GM21786 (cell line): ENCODE results near the gene PTPRO.
A peak's percentile ranks its signal among the peaks of the same experiment; 100 is the strongest.
"Not testable (repeated sequence)": the region's sequence is repeated elsewhere in the genome, so short reads cannot be mapped to it uniquely, and the experiment has no call there.

ENCODE experiments used
- ATAC-seq: cut with Tn5 transposase; IDR thresholded peaks from one replicate; pipeline ENCODE4 v1.9.1; 2021; ENCODE audit not compliant: unreplicated experiment

The PTPRO gene

DNA sequence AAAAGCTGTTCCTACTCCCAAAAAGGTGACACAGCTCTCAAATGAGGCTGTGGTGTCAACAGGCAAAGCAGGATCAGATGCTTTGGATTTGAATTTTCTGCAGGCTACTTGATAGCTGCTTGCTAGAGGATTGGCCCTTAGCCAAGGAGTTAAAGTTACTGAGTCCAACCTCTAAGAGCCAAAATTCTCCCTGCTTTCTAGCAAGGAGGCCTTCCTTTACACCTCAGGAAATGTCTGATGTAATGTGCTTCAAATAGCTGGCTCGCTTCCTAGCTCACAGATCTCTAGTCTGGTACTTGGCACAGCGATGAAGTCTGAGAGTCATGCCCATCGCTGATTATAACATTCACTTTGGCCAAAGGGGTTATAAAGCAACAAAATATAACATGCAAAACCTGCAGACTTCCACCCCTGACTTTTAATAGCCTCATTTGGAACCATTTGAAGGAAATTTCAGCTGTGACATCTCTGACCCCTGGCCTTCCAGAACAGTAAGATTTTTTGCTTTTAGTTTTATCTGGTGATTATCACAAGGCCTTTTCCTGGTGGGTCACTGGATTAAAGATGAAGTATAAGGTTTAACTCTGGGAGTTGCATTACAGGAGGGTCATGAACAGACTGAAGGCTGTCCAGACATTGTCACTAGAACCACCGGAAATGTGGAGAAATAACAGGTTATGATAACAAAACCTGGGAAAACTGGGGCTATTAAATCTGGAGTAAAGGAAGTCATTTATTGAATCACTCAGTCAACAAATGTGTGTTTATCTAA, 277.1 kb downstream of the PTPRO start:
- ATAC-seq, result no peak

DNA sequence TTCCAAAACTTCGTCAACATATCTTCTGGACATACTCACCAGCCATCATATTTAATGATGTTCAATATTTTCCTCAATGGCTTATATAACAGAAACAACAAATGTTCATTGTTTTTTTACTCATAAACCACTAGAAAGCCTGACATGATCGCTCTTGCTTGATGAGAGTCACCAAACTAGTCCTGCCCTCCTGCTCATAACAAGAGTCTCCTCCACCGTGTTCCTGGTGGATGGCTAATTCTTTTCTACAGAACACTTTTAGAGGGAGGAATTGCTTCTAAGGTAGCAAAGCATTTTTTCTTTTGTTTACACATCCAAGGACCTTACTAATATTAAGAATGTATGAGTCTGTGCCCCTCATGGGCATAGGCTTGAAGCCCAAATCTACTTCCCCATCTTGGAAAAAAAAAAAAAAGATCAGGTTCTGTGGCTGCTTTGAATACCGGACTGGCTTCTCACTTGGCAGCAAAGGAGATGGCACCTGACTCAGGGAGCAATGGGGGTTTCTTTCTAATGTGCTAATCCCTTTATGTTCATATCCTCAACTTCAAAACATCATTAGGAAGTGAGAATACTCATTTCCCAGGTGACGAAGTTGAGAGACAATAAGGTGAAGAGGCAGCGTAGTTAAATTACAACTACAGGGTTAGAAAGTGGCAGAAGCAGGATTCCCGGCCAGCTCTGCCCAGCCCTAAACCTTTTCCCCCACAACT, 278.1 kb downstream of the PTPRO start:
- ATAC-seq, result no peak

DNA sequence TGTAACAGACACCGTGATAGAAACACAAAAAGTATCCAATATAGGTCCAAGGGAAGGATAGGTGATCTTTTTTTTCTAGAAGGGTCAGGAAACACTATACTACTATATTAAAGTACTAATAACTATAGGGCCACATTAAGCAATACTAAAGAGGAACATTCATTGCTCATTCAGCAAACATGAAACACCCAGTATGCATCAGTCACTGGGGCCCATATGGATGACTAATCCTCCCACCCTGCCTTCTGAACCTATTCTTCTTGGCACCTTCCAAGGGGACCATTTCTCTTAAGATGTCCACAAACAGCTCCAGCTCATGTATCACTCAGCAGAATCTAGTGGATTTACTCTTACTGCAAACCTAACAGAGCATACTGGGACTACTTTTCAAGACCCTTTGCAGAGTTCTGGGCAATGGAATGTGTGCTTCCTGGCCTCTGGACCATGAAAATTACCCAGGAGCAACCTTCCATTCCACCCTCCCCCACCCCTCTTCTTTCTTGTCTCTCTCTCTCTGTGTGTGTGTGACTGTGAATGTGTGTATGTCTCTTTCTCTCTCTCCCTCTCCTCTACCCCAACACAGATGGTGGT, 279.0 kb downstream of the PTPRO start:
- no peak for ATAC-seq

DNA sequence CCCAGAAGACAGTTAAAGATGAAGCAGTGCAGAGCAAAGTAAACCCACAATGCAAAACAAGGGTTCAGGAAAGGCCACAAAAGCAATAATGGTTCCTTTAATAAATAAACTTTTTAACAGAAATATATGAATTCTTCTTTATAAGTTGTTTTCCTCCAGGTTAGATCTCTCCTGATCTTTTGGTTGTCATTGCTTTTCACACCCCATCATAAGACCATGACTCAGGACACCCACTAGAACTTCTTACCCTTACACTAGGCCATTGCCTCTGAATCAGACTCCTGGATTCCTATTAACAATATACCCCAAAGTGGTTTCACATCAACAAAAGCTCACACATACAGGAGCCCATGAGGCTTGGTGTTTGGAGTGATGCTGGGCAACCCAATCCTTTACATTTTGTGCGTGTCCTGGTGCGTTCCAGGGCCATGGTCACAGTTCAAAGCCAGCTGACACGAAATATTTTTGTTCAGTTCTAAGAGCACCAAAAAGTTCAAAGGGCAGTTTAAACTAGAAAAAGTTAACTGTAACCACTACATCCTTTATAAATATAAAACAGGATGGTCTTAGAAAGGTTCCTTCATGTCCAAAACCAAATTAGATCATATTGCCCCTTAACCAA, 279.9 kb downstream of the PTPRO start:
- no peak for ATAC-seq

DNA sequence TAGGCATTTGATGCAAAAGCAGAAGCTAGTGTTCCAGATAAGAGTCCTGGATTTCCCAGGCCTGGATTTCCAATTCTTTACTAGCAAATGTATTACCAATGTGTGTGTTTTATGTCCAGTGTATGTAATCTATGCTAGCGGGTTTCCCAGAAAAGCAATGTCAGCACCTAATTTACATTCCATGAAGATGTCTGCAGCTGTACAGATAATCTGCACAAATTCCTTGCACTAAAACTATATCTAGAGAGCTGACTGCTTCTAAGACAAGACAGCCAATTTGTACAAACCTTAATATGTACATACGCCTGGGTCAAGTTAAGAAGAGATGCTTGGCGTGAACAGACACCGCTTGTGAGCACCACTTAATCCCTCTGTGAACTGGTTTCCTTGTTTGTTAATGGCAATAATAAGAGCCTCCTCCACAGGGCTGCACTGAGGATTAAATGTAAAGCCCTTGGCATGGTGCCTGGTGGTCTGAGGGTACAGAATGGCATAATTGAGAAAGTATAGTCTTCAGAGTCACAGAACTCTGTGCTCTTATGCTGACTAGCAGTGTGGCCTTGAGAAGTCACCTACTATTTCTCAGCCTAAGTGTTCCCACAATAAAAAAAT, 281.3 kb downstream of the PTPRO start:
- no peak for ATAC-seq

DNA sequence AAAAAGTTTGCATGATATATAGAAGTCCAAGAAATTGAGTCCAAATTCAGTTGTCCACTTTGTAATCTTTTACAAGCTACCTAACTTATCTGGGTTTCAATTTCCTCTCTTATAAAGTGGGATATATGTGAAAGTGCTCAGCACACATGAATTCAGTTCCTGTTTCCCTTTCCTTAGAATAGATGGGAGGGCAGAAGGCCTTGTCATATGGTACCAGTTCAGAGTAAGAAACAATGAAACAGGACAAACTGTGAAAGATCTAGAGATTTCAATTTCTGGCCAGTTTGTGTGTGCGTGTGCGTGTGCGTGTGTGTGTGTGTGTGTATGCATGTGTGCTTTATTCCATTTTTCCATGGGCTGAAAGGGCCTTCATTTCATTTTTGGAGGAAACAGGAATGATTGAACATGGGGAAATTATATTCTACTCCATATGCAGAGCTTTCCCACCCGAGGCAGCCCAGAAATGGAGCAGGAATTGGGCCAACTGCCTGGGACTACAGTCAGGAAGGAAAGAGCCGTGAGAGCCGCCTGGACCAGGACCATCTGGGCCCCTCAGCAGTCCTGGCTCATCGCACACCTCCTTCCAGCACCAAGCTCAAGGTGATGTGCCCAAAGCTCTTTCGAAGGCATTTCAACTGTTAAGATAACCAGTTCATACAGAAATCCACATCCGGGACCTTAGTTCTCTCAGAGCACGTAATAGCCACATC, 283.7 kb downstream of the PTPRO start:
- no peak for ATAC-seq

DNA sequence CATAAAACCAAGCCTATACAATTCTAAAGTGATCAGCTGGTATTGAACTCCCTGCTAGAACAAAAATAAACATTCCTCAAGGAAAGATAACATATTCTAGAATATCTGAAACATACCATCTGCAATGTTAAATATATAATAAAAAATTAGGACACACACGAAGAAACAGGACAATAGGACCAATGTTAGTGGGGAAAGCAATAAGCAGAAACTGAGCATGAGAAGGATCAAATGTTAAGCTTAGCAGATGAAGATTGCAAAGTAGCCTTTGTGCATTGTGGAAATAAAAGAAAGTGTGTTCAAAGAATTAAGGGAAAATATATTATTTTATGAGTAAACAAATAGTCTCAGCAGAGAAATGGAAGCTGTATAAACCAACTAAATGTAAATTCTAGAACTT, 286.1 kb downstream of the PTPRO start:
- ATAC-seq, result no peak

DNA sequence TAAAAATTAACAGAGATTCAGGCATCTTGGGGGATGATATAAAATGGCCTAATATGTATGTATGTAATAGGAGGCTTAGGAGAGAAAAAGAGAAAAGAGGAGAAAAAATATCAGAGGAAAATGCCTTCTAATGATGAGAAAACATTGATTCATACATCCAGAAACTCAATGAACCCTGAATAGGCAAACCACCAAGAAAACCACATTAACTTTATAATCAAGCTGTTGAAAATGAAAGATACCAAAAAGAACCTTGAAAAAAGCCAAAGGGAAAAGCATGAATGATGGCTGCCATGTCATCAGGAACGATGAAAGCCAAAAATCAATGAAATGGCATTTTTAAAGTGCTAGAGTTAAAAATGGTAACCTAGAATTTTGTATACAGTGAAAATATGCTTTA, 286.6 kb downstream of the PTPRO start:
- ATAC-seq, result no peak

DNA sequence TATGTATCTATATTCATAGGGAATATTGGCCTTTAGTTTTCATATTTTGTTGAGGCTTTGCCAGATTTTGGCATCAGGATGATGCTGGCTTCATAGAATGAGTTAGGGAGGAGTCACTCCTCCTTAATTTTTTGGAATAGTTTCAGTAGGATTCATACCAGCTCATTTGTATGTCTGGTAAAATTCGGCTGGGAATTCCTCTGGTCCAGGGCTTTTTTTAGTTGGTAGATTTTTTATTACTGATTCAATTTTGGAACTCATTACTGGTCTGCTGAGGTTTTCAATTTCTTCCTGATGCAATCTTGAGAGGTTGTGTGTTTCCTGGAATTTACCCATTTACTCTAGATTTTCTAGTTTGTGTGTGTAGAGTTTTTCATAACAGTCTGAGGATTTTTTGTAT, 291.7 kb downstream of the PTPRO start:
- ATAC-seq, result no peak

DNA sequence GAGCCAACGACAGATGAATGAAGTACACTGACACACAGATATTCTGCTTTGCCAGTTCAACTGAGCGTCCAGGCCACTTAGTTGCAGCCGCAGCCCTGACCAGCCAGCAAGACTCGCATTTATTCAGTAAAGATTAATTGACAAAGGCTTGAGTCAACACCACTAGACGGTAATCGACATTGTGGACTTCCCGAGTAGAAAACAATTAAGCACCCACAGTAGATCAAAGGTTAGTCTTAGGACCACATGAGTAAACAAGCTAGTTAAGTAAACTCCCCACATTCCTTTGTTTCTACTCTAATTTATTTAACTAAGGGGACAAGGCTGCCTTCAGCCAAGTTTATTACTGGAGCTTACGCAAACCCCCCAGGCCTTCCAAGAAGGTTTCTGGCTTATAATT, 294.2 kb downstream of the PTPRO start:
- ATAC-seq, result not testable (repeated sequence)

DNA sequence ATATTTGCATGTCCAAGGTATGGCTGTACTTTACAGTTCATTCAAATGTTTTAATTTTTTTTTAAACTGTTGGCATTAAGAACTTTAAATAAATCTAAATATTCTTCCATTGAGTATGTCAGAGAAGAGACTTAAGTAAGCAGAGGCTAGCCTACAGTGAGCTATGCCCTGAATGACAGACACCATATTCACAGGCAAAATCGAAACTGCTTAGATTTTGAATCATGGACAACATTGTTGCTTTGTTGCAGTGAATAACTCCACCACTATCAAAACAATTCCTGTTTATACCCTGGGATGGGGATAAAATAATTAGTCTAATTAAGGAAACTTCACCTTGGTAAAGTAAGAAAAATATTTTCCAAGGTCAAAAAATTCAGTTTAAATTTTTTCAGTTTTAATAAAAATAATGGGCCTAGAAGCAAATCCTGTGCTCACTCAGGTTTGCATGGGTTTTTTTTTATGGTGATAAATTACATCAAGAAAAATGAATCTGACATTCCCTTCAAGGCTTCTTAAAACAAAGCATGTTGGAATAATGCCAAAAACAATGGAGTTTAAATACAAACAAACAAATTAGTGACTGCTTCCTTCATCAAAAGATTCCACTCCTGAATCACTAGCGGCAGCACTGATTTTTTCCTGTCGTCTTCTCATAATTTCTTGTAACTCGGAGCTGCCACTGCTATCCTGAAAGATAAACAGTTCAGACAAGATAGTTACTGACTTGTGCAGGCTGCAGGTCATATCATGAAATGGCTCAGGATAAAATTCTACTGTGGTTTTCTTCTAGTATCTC, 298.6 kb downstream of the PTPRO start:
- no peak for ATAC-seq

DNA sequence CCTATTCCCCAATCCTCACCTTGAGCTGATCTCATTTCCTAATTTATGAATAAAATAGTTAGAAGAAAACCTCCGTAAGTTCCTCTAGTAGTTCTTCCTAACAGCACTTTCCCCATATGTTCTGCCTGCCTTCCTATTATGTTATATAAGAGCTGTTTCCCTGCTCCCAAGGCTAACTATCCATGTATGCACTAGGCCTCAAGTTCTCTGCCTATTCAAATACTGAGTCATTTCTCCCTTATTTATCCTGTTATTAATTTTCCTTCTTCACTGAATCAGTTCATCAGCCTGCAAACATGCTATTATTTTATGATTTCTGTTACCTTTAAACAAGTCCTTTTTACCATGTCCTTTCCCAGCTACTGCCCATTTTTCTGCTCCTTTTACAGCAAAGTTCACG, 302.8 kb downstream of the PTPRO start:
- no peak for ATAC-seq

DNA sequence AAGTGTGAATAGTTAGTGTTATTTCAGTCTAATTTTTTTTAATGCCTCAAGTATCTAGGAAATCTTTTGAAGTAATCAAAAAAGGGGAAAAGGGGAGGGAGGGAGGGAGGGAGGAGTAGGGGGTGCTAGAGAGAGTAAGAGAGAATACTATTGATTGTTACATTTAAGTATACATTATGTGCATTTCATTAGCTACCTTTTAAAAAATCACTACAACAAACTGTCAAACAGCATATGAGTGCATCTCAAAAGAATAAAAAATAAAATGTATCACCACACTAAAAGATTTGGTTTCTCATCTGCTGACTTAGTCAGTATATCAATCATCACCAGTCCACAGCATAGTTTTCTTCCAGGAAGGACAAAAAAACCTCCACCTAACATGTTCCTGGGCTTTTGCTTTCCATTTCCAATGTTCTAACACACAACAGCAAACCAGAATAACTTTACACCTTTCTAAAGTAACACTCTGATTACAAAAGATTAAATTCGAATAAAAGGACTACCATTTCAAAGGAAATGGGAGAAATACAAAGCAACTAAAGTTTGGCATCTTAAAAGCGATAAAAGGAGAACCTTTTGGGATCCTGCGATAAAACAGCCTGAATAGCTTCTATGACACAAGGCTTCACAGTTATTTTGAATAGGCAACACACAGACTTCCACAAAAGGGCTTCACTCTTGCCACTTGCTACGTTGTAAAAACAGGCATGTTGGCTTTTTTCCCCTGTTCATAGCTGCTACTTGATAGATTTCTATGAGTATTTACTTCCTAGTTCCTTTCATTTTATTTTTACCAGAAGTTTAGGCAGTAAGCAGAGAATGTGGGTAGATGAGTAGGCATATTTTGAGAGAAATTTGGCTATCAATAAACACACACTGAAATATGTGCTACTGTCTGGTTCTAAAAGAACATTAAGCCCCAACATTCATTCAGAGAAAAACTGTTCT, 306.0 kb downstream of the PTPRO start:
- no peak for ATAC-seq

DNA sequence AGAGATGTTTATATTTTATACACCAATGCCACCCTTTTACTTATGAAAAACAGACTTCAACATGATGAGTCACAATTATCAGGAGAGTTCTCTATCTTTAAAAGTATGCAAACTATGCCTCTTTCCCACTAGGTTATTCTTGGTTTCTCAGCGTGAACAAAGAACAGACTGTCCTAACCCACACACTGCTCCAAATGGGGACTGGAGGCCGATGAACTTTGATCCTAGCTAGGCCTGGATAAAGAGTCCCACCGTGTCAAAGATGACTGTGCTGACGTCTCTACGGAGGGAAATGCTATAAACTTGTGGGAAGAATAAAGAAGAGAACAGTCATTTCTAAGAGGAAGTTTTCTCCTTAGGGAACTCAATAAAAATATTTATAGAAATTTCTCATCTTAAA, 306.8 kb downstream of the PTPRO start:
- peak; percentile 84 for ATAC-seq

DNA sequence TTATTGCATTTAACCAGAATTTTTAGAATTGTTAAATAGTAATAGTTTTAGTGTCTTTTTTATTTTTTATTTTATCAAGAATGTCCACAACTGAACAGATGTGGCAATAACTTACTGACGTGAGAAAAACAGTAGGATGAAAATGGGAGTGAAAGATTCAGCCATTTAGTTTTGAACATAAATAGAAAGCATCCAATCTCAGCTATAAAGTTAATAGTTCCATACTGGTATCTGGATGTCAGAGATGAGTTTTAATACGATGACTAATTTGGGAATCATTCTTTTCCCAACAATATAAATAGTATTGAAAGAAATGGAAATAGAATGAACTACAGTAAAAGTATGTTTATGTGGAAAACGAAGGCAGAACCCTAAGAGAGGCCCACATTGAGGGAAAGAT, 307.5 kb downstream of the PTPRO start:
- no peak for ATAC-seq

DNA sequence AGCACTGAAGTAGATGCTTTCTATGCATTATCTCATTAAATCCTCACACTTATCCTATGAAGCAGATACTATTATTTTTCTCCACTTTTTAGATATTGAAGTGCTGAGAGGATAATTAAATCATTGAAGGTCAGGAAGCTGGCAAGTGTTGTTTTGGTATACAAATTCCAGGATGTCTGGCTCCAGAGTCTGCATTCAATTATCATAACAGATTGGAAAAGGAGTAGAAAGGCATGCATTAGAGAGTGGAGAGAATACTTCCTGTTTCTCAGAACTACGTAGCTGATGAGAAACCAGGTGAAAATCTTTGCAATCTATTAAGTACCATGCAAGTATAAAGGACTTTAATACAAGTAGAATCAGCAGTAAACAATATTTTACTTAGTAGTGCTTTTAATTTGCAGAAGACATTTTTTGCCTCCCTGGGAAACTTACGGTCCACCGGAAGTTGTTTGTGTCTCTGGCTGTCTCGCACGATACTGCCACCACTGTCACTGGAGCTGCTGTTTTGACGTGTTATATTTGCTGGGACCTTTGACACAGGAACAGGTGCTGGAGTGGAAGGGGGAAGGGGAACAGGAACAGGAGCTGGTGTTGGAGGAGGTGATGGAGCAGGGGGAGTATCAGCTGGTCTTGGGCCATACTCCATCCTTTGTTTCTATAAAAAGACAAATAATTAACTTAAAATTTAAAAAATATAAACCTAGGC, 308.9 kb downstream of the PTPRO start:
- ATAC-seq, result no peak

DNA sequence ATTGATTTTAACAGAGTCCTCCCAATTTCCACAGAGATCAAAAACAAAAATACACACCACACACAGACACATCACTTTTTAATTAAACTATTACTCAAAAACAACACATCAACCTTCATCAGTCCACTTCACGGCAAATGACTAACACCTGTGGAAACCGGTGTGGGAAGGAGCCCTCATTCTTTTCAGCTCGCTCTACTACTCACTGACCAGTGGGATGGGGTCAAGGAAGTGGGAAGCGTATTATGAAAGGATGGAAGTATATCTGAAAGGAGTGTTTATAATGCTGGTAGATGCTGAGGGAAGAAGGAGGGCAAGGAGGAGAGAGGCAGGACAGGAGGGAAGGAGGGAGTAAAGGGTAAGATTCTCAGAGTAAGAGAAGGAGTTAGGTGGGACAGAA, 310.4 kb downstream of the PTPRO start:
- ATAC-seq, result no peak

DNA sequence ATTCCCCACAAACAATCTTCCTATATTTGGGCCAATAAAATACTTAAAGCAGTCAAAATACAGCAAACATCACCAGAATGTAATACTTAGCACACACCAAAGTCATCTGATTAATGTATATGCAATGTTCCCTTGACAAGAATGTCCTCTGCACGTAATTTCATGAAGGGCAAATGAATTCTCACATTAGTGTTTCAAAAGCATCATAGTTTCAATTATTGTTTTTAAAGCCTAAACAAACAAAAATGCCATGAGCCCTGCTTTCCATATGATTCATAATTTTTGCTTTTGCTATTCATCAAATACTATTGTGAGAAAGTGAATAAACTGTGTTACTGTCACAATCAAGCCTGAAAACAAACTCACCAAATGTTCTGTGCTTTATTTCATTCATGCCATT, 310.9 kb downstream of the PTPRO start:
- ATAC-seq, result no peak
